K562 (cell line): ENCODE data around the gene DCDC2.

Experiments used
- STAT5B ChIP-seq: fragments of 250-450 bp; sonication (Bioruptor Pico); IDR thresholded peaks from 2 replicates; pipeline ENCODE4 v1.8.0; 2021; ENCODE audit warnings: mild to moderate bottlenecking, inconsistent platforms
- TF ChIP-seq, protein P1 (sequence below), 2 experiments: IDR thresholded peaks; 2 replicates each; pipeline ENCODE4 v1.6.1; 2011; ENCODE audit warnings: borderline replicate concordance in 1 of 2, control low read depth in 1 of 2, low read depth in 1 of 2, low read length in 1 of 2, mild to moderate bottlenecking in 1 of 2, mixed read lengths in 1 of 2, moderate library complexity in 1 of 2; ENCODE audit not compliant: insufficient read depth in 1 of 2, insufficient read length in 1 of 2, poor library complexity in 1 of 2, severe bottlenecking in 1 of 2; ENCODE audit errors: extremely low read depth in 1 of 2
- TF ChIP-seq, protein P2 (sequence below), 3 experiments: IDR thresholded peaks in 2 of 3; conservative IDR thresholded peaks in 1 of 3; 2 replicates each; pipeline ENCODE4 v1.5.1; 2011 to 2012; ENCODE audit warnings: low read length in 3 of 3, mild to moderate bottlenecking in 3 of 3, control low read depth in 2 of 3, improper control_type of control experiment in 1 of 3, inconsistent platforms in 1 of 3, low read depth in 1 of 3, mixed read lengths in 1 of 3, moderate library complexity in 1 of 3; ENCODE audit not compliant: insufficient read depth in 2 of 3

DNA sequence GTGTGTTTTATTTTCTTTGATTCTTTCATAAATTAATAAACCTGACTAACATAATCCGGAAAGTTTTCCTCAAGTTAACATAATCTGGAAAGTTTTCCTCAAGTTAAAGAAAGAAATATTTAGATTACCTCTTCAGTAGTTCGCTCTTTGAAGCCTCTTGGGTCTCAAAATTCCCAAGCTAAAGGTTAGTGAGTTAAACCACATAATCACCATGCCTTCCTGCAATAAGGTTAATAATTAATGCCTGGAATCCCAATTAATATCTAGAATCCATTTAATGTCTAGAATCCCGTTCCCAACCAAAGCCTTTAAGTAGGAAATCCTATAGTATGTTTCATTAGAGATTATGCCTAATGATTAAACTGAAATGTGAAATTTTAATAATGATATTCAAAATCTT is 12.9 kb downstream of the DCDC2 start:
- TF ChIP-seq, protein P1, sequence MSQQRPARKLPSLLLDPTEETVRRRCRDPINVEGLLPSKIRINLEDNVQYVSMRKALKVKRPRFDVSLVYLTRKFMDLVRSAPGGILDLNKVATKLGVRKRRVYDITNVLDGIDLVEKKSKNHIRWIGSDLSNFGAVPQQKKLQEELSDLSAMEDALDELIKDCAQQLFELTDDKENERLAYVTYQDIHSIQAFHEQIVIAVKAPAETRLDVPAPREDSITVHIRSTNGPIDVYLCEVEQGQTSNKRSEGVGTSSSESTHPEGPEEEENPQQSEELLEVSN (IDR thresholded peaks at IDR 0.05; ENCODE audit: borderline replicate concordance in 1 of 2, extremely low read depth in 1 of 2, insufficient read depth in 1 of 2, insufficient read length in 1 of 2, low read depth in 1 of 2, low read length in 1 of 2, poor library complexity in 1 of 2, severe bottlenecking in 1 of 2), result no peak
- no peak for TF ChIP-seq STAT5B (CRISPR knock-in tag)
- TF ChIP-seq, protein P2, sequence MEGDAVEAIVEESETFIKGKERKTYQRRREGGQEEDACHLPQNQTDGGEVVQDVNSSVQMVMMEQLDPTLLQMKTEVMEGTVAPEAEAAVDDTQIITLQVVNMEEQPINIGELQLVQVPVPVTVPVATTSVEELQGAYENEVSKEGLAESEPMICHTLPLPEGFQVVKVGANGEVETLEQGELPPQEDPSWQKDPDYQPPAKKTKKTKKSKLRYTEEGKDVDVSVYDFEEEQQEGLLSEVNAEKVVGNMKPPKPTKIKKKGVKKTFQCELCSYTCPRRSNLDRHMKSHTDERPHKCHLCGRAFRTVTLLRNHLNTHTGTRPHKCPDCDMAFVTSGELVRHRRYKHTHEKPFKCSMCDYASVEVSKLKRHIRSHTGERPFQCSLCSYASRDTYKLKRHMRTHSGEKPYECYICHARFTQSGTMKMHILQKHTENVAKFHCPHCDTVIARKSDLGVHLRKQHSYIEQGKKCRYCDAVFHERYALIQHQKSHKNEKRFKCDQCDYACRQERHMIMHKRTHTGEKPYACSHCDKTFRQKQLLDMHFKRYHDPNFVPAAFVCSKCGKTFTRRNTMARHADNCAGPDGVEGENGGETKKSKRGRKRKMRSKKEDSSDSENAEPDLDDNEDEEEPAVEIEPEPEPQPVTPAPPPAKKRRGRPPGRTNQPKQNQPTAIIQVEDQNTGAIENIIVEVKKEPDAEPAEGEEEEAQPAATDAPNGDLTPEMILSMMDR (IDR thresholded peaks at IDR 0.05 in 2 of 3, conservative IDR thresholded peaks at IDR 0.05 in 1 of 3; ENCODE audit: insufficient read depth in 2 of 3, low read depth in 1 of 3, low read length in 3 of 3), result no peak
